ENCODE data around the gene STX16. TPM values are rescaled to one million over a fixed set of nuclear protein-coding genes. Genes with fewer than 3 reads are reported as not detected.

STX16 gene
- total RNA-seq, 1 experiment from 2014 or later, result 44.5 TPM

- CTCF ChIA-PET, result no interaction called here
- Histone ChIP-seq H3K4me1 (ENCODE audit: insufficient read depth, low read length, poor library complexity, severe bottlenecking) (no peaks in the 10 kb centered on the region), H3K4me3 (ENCODE audit: low read depth, low read length, poor library complexity, severe bottlenecking) (no peak overlapping the region), H3K27ac (ENCODE audit: low read depth, low read length, poor library complexity, severe bottlenecking) (no peak overlapping the region), H3K9me3 (ENCODE audit: low read depth, low read length, poor library complexity, severe bottlenecking) (no peaks in the 10 kb centered on the region), H3K27me3 (replicated peaks; ENCODE audit: insufficient read depth, low read depth, low read length, poor library complexity) (no peaks in the 10 kb centered on the region), H3K36me3 (ENCODE audit: insufficient read depth, low read length, poor library complexity, severe bottlenecking) (no peaks in the 10 kb centered on the region)
- intact Hi-C loops (cut with micrococcal nuclease; ENCODE audit: unreplicated experiment), result no loop called here
- TF ChIP-seq CTCF (conservative IDR thresholded peaks at IDR 0.05; ENCODE audit: low read depth, low read length), result no peak
- no peak for TF ChIP-seq EZH2 (IDR thresholded peaks at IDR 0.05; ENCODE audit: borderline replicate concordance, low read depth, low read length, poor library complexity, severe bottlenecking)
- no TSS peak for BruUV-seq (replicated peaks)
- peak; percentile 15 for DNase-seq (ENCODE audit: low spot score)
- POLR2A ChIA-PET (ENCODE audit: low non-redundant PET), result no interaction called here
Observed at GRCh38 chr20:58682656-58683531, 31.8 kb downstream of the STX16 start.

GRCh38 chr20:58684291-58684690 lies 33.2 kb downstream of the STX16 start:
- Histone ChIP-seq H3K36me3 (ENCODE audit: insufficient read depth, low read length, poor library complexity, severe bottlenecking) (no peaks in the 10 kb centered on the region), H3K9me3 (ENCODE audit: low read depth, low read length, poor library complexity, severe bottlenecking) (no peaks in the 10 kb centered on the region), H3K27ac (ENCODE audit: low read depth, low read length, poor library complexity, severe bottlenecking) (no peak overlapping the region), H3K4me3 (ENCODE audit: low read depth, low read length, poor library complexity, severe bottlenecking) (no peak overlapping the region), H3K27me3 (replicated peaks; ENCODE audit: insufficient read depth, low read depth, low read length, poor library complexity) (no peaks in the 10 kb centered on the region), H3K4me1 (ENCODE audit: insufficient read depth, low read length, poor library complexity, severe bottlenecking) (no peaks in the 10 kb centered on the region)
- intact Hi-C loops (cut with micrococcal nuclease; ENCODE audit: unreplicated experiment), result no loop called here
- TF ChIP-seq CTCF (conservative IDR thresholded peaks at IDR 0.05; ENCODE audit: low read depth, low read length) (no peak), EZH2 (IDR thresholded peaks at IDR 0.05; ENCODE audit: borderline replicate concordance, low read depth, low read length, poor library complexity, severe bottlenecking) (no peak)
- CTCF ChIA-PET, result no interaction called here
- no TSS peak for BruUV-seq (replicated peaks)
- POLR2A ChIA-PET (ENCODE audit: low non-redundant PET), result no interaction called here
- DNase-seq (ENCODE audit: low spot score), result no peak

- no peak for DNase-seq (ENCODE audit: low spot score)
- TF ChIP-seq CTCF (conservative IDR thresholded peaks at IDR 0.05; ENCODE audit: low read depth, low read length), result no peak
- no peak for TF ChIP-seq EZH2 (IDR thresholded peaks at IDR 0.05; ENCODE audit: borderline replicate concordance, low read depth, low read length, poor library complexity, severe bottlenecking)
- POLR2A ChIA-PET (ENCODE audit: low non-redundant PET), result no interaction called here
- Histone ChIP-seq H3K4me3 (ENCODE audit: low read depth, low read length, poor library complexity, severe bottlenecking) (no peak overlapping the region), H3K27ac (ENCODE audit: low read depth, low read length, poor library complexity, severe bottlenecking) (no peak overlapping the region), H3K4me1 (ENCODE audit: insufficient read depth, low read length, poor library complexity, severe bottlenecking) (no peaks in the 10 kb centered on the region), H3K27me3 (replicated peaks; ENCODE audit: insufficient read depth, low read depth, low read length, poor library complexity) (no peaks in the 10 kb centered on the region), H3K36me3 (ENCODE audit: insufficient read depth, low read length, poor library complexity, severe bottlenecking) (no peaks in the 10 kb centered on the region), H3K9me3 (ENCODE audit: low read depth, low read length, poor library complexity, severe bottlenecking) (no peaks in the 10 kb centered on the region)
- intact Hi-C loops (cut with micrococcal nuclease; ENCODE audit: unreplicated experiment), result no loop called here
- CTCF ChIA-PET, result no interaction called here
- BruUV-seq (replicated peaks), result no TSS peak
Observed at GRCh38 chr20:58685988-58686387, 34.9 kb downstream of the STX16 start.
